GM18907 (cell line): ENCODE measurements around the gene DGKI.
"Not testable (repeated sequence)": the region's sequence is repeated elsewhere in the genome, so short reads cannot be mapped to it uniquely, and the experiment has no call there.

ENCODE experiments used
- ATAC-seq: cut with Tn5 transposase; IDR thresholded peaks from one replicate; pipeline ENCODE4 v1.9.1; 2021; ENCODE audit warnings: mild to moderate bottlenecking, moderate library complexity; ENCODE audit not compliant: unreplicated experiment

Gene DGKI

GRCh38 chr7:137485818-137486217 is 361.0 kb downstream of the DGKI start:
- no peak for ATAC-seq

GRCh38 chr7:137484326-137484725 is 362.4 kb downstream of the DGKI start:
- no peak for ATAC-seq

GRCh38 chr7:137482466-137482865 is 364.3 kb downstream of the DGKI start:
- no peak for ATAC-seq

GRCh38 chr7:137480824-137481365 is 365.9 kb downstream of the DGKI start:
- ATAC-seq: peak; percentile 39

- ATAC-seq: peak; percentile 47
Measured at GRCh38 chr7:137480401-137480800, 366.4 kb downstream of the DGKI start.

- ATAC-seq: no peak
Measured at GRCh38 chr7:137476937-137477336, 369.8 kb downstream of the DGKI start.

- ATAC-seq: no peak
Measured at GRCh38 chr7:137475966-137476365, 370.8 kb downstream of the DGKI start.

GRCh38 chr7:137474540-137475026 is 372.2 kb downstream of the DGKI start:
- ATAC-seq: no peak

- ATAC-seq: no peak
Measured at GRCh38 chr7:137471128-137471527, 375.6 kb downstream of the DGKI start.

- ATAC-seq: no peak
Measured at GRCh38 chr7:137469858-137470257, 376.9 kb downstream of the DGKI start.

GRCh38 chr7:137469191-137469811 is 377.5 kb downstream of the DGKI start:
- no peak for ATAC-seq

- ATAC-seq: no peak
Measured at GRCh38 chr7:137462847-137463246, 383.9 kb downstream of the DGKI start.

- ATAC-seq: no peak
Measured at GRCh38 chr7:137462074-137462715, 384.6 kb downstream of the DGKI start.

GRCh38 chr7:137458399-137458798 is 388.4 kb downstream of the DGKI start:
- no peak for ATAC-seq

GRCh38 chr7:137454767-137455166 is 392.0 kb downstream of the DGKI start:
- ATAC-seq: no peak

- ATAC-seq: peak; percentile 73
Measured at GRCh38 chr7:137454246-137454724, 392.5 kb downstream of the DGKI start.

- ATAC-seq: no peak
Measured at GRCh38 chr7:137453356-137453755, 393.4 kb downstream of the DGKI start.

- no peak for ATAC-seq
Measured at GRCh38 chr7:137449016-137449415, 397.8 kb downstream of the DGKI start.

GRCh38 chr7:137448572-137448971 is 398.2 kb downstream of the DGKI start:
- not testable (repeated sequence) for ATAC-seq

GRCh38 chr7:137446025-137446424 is 400.7 kb downstream of the DGKI start:
- no peak for ATAC-seq

- no peak for ATAC-seq
Measured at GRCh38 chr7:137445268-137445667, 401.5 kb downstream of the DGKI start.

GRCh38 chr7:137443616-137444015 is 403.2 kb downstream of the DGKI start:
- ATAC-seq: no peak
